GM18508 (cell line): Measurements from ENCODE around the gene TICAM2.
A peak's percentile ranks its signal among the peaks of the same experiment; 100 is the strongest.

ENCODE experiments used
- ATAC-seq: cut with Tn5 transposase; IDR thresholded peaks from one replicate; pipeline ENCODE4 v1.9.1; 2021; ENCODE audit warnings: moderate number of reproducible peaks; ENCODE audit not compliant: insufficient read depth, unreplicated experiment

Gene TICAM2

DNA sequence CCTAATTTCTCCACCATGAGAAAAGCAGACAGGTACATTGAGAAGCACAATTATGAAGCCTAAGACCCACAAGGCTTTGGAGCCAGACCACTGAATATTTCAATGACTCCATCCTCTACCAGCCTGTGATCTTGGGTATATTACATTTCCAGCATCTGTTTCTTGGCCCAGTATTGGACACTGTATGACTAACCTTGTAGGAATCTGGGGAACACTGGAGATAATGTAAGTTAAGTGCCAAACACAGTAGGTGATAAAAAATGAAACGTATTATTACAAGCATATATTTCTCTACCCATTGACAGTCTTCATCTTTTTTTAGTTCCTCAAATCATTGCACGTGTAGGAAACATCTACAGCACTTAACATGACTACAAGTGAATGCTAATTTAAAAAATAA, 29.1 kb downstream of the TICAM2 start:
- ATAC-seq: no peak

DNA sequence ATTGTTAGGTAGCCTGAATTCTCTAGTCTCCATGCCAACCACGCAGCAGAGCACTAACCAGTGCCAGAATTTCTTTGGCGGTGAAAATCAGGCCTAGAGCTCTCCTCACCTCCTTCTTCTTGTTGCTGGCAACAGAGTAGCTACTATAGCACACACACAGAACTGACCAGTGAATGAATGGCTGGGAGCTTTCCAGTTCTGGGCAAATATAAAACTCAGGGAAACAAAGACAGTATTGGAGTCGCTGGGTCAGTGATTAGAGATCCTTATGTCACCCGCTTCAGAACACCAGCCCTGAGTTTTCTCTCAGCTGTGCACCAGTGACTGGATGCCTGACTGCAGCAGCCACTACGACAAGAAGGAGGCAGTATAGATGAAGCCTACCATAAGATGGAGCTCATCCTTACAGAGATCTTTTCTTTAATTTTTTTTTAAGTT, 30.8 kb downstream of the TICAM2 start:
- ATAC-seq: no peak

GRCh38 chr5:115568668-115569067, 33.6 kb downstream of the TICAM2 start:
- ATAC-seq: no peak

DNA sequence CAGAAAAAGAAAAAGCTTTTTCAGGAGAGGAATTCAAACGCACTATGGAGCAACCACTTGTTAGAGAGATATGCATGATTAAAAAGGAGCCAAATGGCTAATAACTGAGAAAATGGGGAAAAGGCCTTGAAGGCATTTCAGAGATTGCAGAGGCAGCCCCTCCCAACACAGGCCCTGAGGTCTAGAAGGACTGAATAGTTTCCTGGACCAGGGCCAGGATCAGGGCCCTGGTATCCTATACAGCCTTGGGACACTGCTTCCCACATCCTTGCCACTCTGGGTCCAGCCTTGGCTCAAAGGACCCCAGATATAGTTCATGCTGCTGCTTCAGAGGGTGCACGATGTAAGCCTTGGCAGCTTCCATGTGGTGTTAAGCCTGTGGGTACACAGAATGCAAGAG, 37.0 kb downstream of the TICAM2 start:
- ATAC-seq: no peak

- ATAC-seq: no peak
Measured at GRCh38 chr5:115561176-115561575, 41.1 kb downstream of the TICAM2 start.

DNA sequence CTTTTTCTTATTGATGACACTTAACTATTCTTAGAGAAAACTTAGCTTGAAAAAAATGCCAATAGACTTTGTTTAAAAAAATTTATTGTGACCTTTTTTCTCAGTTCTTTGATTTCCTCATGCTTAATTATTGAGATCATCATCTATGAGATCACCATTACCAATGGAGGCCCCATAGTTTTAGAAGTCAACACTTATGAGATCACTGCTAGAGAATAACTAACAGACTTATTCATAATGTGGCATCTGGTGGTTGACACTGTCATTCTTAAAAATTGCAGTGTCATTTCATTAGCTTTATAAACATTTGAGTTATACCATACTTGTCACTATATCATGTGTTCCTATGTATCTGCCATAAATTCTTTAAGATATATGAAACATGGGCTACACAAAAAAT, 42.8 kb downstream of the TICAM2 start:
- ATAC-seq: no peak

GRCh38 chr5:115558388-115558956, 43.8 kb downstream of the TICAM2 start:
- no peak for ATAC-seq

- no peak for ATAC-seq
Measured at GRCh38 chr5:115557667-115558387, 44.5 kb downstream of the TICAM2 start.

DNA sequence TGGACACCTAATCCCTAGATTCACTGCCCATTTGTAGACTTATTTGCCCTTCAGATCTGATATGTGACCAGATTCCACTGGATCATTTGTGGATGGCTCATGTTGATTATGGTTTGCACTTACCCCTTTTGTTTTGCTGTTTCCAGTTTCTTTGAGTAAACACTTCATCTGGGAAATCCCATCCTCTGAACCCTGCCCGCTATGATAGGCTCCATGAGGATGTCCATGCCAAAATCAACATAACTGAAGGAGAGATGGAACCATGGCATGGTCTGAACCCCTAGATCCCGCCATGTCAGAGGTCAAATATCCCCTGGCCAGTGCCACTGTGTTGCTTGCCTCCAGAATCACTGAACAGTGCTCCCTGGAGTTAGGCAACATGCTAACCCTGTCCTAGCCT, 46.0 kb downstream of the TICAM2 start:
- ATAC-seq: no peak

GRCh38 chr5:115555084-115555633, 47.1 kb downstream of the TICAM2 start:
- ATAC-seq: no peak

GRCh38 chr5:115553082-115553481, 49.2 kb downstream of the TICAM2 start:
- ATAC-seq: no peak

- no peak for ATAC-seq
Measured at GRCh38 chr5:115551415-115551814, 50.9 kb downstream of the TICAM2 start.

- no peak for ATAC-seq
Measured at GRCh38 chr5:115549154-115549553, 53.1 kb downstream of the TICAM2 start.

GRCh38 chr5:115548683-115549082, 53.6 kb downstream of the TICAM2 start:
- no peak for ATAC-seq

GRCh38 chr5:115545351-115545882, 56.9 kb downstream of the TICAM2 start:
- ATAC-seq: no peak

GRCh38 chr5:115544436-115545350, 57.6 kb downstream of the TICAM2 start, which contains the start of gene FEM1C:
Gene FEM1C, minus strand, starts transcription at chr5:115544775. Its CDS starts 1,282 bp downstream, at chr5:115543493.
- peak; percentile 94 for ATAC-seq

DNA sequence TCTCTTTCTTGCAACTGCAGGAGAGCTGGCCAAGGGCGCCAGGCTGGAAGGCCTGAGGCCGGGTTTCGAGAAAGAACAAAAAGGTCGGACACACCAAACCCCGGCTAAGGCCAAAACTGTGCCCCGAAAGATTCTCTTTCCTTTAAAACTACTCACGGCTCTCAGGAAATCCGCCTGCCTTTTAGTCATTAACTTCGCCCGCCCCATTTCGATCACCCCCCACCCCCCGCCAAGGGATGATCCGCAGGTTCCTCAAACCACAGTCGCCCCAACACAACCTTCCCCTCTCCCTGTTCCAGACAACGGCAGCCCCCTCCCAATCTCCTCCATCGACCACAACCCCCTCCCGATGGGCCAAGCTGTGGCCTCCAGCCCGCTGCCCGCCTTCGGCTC, 58.2 kb downstream of the TICAM2 start:
- ATAC-seq: no peak

- no peak for ATAC-seq
Measured at GRCh38 chr5:115543365-115544042, 58.8 kb downstream of the TICAM2 start.

- no peak for ATAC-seq
Measured at GRCh38 chr5:115542651-115543364, 59.5 kb downstream of the TICAM2 start.
